ENCODE results near the gene ATP10B. TPM values are rescaled to one million over a fixed set of nuclear protein-coding genes. Genes with fewer than 3 reads are reported as not detected.

ATP10B gene
- polyA plus RNA-seq, 1 donor (not counting 4 experiments of a cell fraction or from before 2014, with no cell fraction given): 0.25 TPM

GRCh38 chr5:160851451-160851850, 560 bp downstream of the ATP10B start:
- Histone ChIP-seq H3K4me3 (ENCODE audit: control insufficient read depth in 2 of 3, extremely low read depth in 1 of 3, insufficient read depth in 2 of 3, low read depth in 1 of 3, low read length in 3 of 3) (no peak overlapping the region), H3K9me1 (ENCODE audit: control insufficient read depth, extremely low read depth, insufficient read depth, low read length) (no peaks in the 10 kb centered on the region), H3K9ac (ENCODE audit: control insufficient read depth, extremely low read depth, insufficient read depth, low read length) (no peak overlapping the region), H3K27ac (ENCODE audit: control insufficient read depth, insufficient read depth, low read length) (no peak overlapping the region), H3K79me2 (ENCODE audit: control insufficient read depth, insufficient read depth, low read length) (no peaks in the 10 kb centered on the region), H4K20me1 (ENCODE audit: control insufficient read depth, extremely low read depth, insufficient read depth, low read length) (no peaks in the 10 kb centered on the region), H2AFZ (ENCODE audit: control insufficient read depth, low read length) (no peak overlapping the region), H3K9me3 (ENCODE audit: control insufficient read depth, low read depth, low read length) (no peaks in the 10 kb centered on the region), H3K4me2 (ENCODE audit: control insufficient read depth, extremely low read depth, insufficient read depth, low read depth, low read length) (no peak overlapping the region), H3K4me1 (ENCODE audit: control insufficient read depth, extremely low read depth, insufficient read depth, low read length) (no peaks in the 10 kb centered on the region), H3K27me3 (ENCODE audit: control insufficient read depth, extremely low read depth, insufficient read depth, low read length) (no peaks in the 10 kb centered on the region), H3K36me3 (ENCODE audit: control insufficient read depth in 2 of 2, extremely low read depth in 1 of 2, insufficient read depth in 2 of 2, low read length in 2 of 2) (no peaks in the 10 kb centered on the region)
- no peak for TF ChIP-seq EZH2 (IDR thresholded peaks at IDR 0.05; ENCODE audit: low read length)
- DNase-seq (ENCODE audit: low read depth, low spot score) (no peak), FAIRE-seq (no peak)
- dilution Hi-C loops (cut with MboI; ENCODE audit: extremely low pct_ligation_motif_present, low sequenced_read_pairs): no loop called here

DNA sequence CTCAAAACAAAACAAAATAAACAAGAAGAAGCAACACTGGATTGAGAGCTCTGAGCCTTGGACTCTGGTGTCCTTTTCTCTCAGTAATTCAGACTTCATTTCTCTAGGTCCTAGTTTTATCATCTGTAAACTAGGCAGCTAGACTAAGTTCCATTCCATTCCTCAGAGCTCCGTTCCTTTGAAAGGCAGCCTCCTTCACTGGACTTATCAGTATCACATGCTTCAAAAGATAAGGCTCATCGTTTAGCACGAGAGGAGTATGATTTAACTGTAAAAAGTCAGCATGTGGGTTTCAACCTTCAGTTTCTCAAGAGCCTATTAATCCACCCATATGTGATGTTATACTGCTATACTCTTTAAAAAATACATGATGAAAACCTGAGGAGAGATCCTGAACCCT, 1.6 kb downstream of the ATP10B start:
- Histone ChIP-seq H2AFZ (ENCODE audit: control insufficient read depth, low read length) (no peak overlapping the region), H3K36me3 (ENCODE audit: control insufficient read depth in 2 of 2, extremely low read depth in 1 of 2, insufficient read depth in 2 of 2, low read length in 2 of 2) (no peaks in the 10 kb centered on the region), H3K4me3 (ENCODE audit: control insufficient read depth in 2 of 3, extremely low read depth in 1 of 3, insufficient read depth in 2 of 3, low read depth in 1 of 3, low read length in 3 of 3) (no peak overlapping the region), H3K27ac (ENCODE audit: control insufficient read depth, insufficient read depth, low read length) (no peak overlapping the region), H3K9ac (ENCODE audit: control insufficient read depth, extremely low read depth, insufficient read depth, low read length) (no peak overlapping the region), H3K27me3 (ENCODE audit: control insufficient read depth, extremely low read depth, insufficient read depth, low read length) (no peaks in the 10 kb centered on the region), H3K4me2 (ENCODE audit: control insufficient read depth, extremely low read depth, insufficient read depth, low read depth, low read length) (no peak overlapping the region), H3K9me3 (ENCODE audit: control insufficient read depth, low read depth, low read length) (no peaks in the 10 kb centered on the region), H4K20me1 (ENCODE audit: control insufficient read depth, extremely low read depth, insufficient read depth, low read length) (no peaks in the 10 kb centered on the region), H3K4me1 (ENCODE audit: control insufficient read depth, extremely low read depth, insufficient read depth, low read length) (no peaks in the 10 kb centered on the region), H3K79me2 (ENCODE audit: control insufficient read depth, insufficient read depth, low read length) (no peaks in the 10 kb centered on the region), H3K9me1 (ENCODE audit: control insufficient read depth, extremely low read depth, insufficient read depth, low read length) (no peaks in the 10 kb centered on the region)
- no peak for TF ChIP-seq EZH2 (IDR thresholded peaks at IDR 0.05; ENCODE audit: low read length)
- no peak for TF ChIP-seq CTCF (optimal IDR thresholded peaks at IDR 0.05 in 1 of 3, IDR thresholded peaks at IDR 0.05 in 1 of 3, conservative IDR thresholded peaks at IDR 0.05 in 1 of 3; ENCODE audit: extremely low read depth in 1 of 3, insufficient read depth in 2 of 3, low read length in 3 of 3)
- FAIRE-seq: no peak
- DNase-seq (ENCODE audit: low read depth, low spot score): no peak
- dilution Hi-C loops (cut with MboI; ENCODE audit: extremely low pct_ligation_motif_present, low sequenced_read_pairs): no loop called here

- dilution Hi-C loops (cut with MboI; ENCODE audit: extremely low pct_ligation_motif_present, low sequenced_read_pairs): no loop called here
- DNase-seq (ENCODE audit: low read depth, low spot score): no peak
- Histone ChIP-seq H4K20me1 (ENCODE audit: control insufficient read depth, extremely low read depth, insufficient read depth, low read length) (no peaks in the 10 kb centered on the region), H3K4me1 (ENCODE audit: control insufficient read depth, extremely low read depth, insufficient read depth, low read length) (no peaks in the 10 kb centered on the region), H3K9me1 (ENCODE audit: control insufficient read depth, extremely low read depth, insufficient read depth, low read length) (no peaks in the 10 kb centered on the region), H3K27ac (ENCODE audit: control insufficient read depth, insufficient read depth, low read length) (no peak overlapping the region), H3K9me3 (ENCODE audit: control insufficient read depth, low read depth, low read length) (no peaks in the 10 kb centered on the region), H3K27me3 (ENCODE audit: control insufficient read depth, extremely low read depth, insufficient read depth, low read length) (no peaks in the 10 kb centered on the region), H3K36me3 (ENCODE audit: control insufficient read depth in 2 of 2, extremely low read depth in 1 of 2, insufficient read depth in 2 of 2, low read length in 2 of 2) (no peaks in the 10 kb centered on the region), H3K79me2 (ENCODE audit: control insufficient read depth, insufficient read depth, low read length) (no peaks in the 10 kb centered on the region), H2AFZ (ENCODE audit: control insufficient read depth, low read length) (no peak overlapping the region), H3K4me3 (ENCODE audit: control insufficient read depth in 2 of 3, extremely low read depth in 1 of 3, insufficient read depth in 2 of 3, low read depth in 1 of 3, low read length in 3 of 3) (no peak overlapping the region), H3K4me2 (ENCODE audit: control insufficient read depth, extremely low read depth, insufficient read depth, low read depth, low read length) (no peak overlapping the region), H3K9ac (ENCODE audit: control insufficient read depth, extremely low read depth, insufficient read depth, low read length) (no peak overlapping the region)
- TF ChIP-seq EZH2 (IDR thresholded peaks at IDR 0.05; ENCODE audit: low read length): no peak
- TF ChIP-seq CTCF (optimal IDR thresholded peaks at IDR 0.05 in 1 of 3, IDR thresholded peaks at IDR 0.05 in 1 of 3, conservative IDR thresholded peaks at IDR 0.05 in 1 of 3; ENCODE audit: extremely low read depth in 1 of 3, insufficient read depth in 2 of 3, low read length in 3 of 3): no peak
- FAIRE-seq: no peak
Measured at GRCh38 chr5:160847526-160848085, 4.4 kb downstream of the ATP10B start.

Measured in keratinocyte (primary cell).